Nephron progenitor cell (in vitro differentiated cells): Measurements from ENCODE around the gene FOXP4.

Experiments used
- DNase-seq: peaks from one replicate; pipeline ENCODE4 v3.0.0; 2021
- H3K27ac Mint-ChIP-seq: 2 replicates; pipeline ENCODE4 v1.8.0; 2021; ENCODE audit warnings: mild to moderate bottlenecking, moderate library complexity, mixed read lengths
- H3K27me3 Mint-ChIP-seq: 2 replicates; pipeline ENCODE4 v1.8.0; 2021; ENCODE audit warnings: mild to moderate bottlenecking, low read depth, mixed read lengths; ENCODE audit not compliant: poor library complexity
- H3K36me3 Mint-ChIP-seq: 2 replicates; pipeline ENCODE4 v1.8.0; 2021; ENCODE audit warnings: low read depth, mixed read lengths
- H3K4me1 Mint-ChIP-seq: 2 replicates; pipeline ENCODE4 v1.8.0; 2021; ENCODE audit warnings: mixed read lengths
- H3K4me3 Mint-ChIP-seq: 2 replicates; pipeline ENCODE4 v1.8.0; 2021; ENCODE audit warnings: mild to moderate bottlenecking, moderate library complexity, mixed read lengths
- H3K9me3 Mint-ChIP-seq: 2 replicates; pipeline ENCODE4 v1.8.0; 2021; ENCODE audit warnings: mild to moderate bottlenecking, moderate library complexity, mixed read lengths
- TF ChIP-seq, protein P1 (sequence below): fragments of 200-600 bp; sonication (generic); IDR thresholded peaks from 2 replicates; pipeline ENCODE4 v1.5.0; 2021; ENCODE audit warnings: antibody characterized with exemption

FOXP4 gene

DNA sequence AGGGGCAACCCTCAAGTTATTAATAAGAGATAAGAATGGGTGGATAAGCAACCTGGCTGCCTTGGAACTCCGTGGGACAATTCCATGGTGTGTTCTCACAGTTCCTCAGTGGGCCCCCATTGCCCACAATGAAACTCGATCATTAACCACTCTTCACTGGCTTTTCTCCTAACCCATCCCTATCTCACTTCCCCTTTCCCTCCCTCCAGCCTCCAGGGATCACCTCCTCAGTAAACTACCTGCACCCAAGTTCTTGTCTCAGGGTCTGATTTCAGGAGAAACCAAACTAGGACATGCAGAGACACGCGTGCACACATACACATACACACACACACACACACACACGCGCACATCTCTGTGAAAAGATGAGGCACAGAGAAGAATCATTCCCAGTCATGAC lies 37.7 kb upstream of the FOXP4 start:
- H3K27me3 Mint-ChIP-seq, result peaks cover 44% of the 10 kb centered on the region
- H3K36me3 Mint-ChIP-seq, result no peaks in the 10 kb centered on the region
- no peak overlapping the region for H3K4me3 Mint-ChIP-seq
- peaks cover 87% of the 10 kb centered on the region for H3K4me1 Mint-ChIP-seq
- H3K9me3 Mint-ChIP-seq, result no peaks in the 10 kb centered on the region
- no peak for DNase-seq
- TF ChIP-seq, protein P1, sequence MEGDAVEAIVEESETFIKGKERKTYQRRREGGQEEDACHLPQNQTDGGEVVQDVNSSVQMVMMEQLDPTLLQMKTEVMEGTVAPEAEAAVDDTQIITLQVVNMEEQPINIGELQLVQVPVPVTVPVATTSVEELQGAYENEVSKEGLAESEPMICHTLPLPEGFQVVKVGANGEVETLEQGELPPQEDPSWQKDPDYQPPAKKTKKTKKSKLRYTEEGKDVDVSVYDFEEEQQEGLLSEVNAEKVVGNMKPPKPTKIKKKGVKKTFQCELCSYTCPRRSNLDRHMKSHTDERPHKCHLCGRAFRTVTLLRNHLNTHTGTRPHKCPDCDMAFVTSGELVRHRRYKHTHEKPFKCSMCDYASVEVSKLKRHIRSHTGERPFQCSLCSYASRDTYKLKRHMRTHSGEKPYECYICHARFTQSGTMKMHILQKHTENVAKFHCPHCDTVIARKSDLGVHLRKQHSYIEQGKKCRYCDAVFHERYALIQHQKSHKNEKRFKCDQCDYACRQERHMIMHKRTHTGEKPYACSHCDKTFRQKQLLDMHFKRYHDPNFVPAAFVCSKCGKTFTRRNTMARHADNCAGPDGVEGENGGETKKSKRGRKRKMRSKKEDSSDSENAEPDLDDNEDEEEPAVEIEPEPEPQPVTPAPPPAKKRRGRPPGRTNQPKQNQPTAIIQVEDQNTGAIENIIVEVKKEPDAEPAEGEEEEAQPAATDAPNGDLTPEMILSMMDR, result no peak
- no peak overlapping the region for H3K27ac Mint-ChIP-seq

DNA sequence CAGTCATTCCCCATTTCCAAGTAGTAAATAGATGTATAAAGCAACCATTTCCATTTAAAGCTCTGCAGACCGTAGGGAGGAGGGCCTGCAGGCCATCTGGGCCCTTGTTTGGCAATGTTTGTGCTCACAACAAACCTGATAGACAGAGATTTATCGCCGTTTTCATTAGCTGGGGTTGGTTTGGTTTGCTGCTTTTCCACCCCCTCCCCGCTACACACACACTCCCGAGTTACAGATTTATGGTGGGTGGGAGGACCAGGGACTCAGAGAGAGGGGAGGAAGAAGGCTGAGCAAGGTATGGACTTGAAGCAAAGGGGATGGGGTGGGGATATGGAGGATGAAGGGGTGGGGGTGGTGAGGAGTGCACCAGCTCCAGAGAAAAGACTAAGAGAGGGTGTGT lies 36.6 kb upstream of the FOXP4 start:
- peaks cover 87% of the 10 kb centered on the region for H3K4me1 Mint-ChIP-seq
- H3K9me3 Mint-ChIP-seq, result no peaks in the 10 kb centered on the region
- peak; percentile 43 for DNase-seq
- peak overlapping the region; percentile 19 for H3K27ac Mint-ChIP-seq
- H3K36me3 Mint-ChIP-seq, result no peaks in the 10 kb centered on the region
- H3K27me3 Mint-ChIP-seq, result peaks cover 48% of the 10 kb centered on the region
- TF ChIP-seq, protein P1, result no peak
- peak overlapping the region; percentile 3 for H3K4me3 Mint-ChIP-seq

DNA sequence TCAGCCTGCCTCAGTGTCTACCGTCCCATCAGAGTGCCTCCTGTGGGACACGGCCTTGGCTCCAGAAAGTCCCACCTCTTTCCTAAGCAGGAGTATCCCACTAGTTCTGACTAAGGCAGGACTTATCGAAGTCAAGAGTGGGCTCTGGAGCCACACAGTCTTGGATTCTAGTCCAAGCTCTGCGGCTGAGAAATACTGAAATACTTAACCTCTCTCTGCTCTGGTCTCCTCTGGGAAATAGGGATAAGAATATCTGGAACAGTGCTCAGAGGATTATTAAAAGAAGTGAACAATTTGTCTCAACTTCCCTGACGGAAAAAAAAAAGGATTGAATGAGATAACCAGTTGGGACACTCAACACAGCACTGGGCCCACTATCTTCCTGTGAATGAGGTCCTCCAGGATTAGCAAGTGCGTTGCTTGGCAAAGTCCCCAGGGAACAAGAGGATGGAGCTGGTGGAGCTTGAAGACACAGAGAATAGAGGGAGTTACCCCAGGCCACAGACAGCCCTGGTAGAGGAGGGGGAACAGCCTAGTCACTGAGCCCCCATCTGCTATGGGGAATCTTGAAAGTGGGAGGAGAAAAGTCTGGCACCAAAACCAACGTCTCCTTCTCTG lies 34.6 kb upstream of the FOXP4 start:
- peaks cover 70% of the 10 kb centered on the region for H3K4me1 Mint-ChIP-seq
- H3K36me3 Mint-ChIP-seq, result no peaks in the 10 kb centered on the region
- no peak overlapping the region for H3K4me3 Mint-ChIP-seq
- TF ChIP-seq, protein P1, result no peak
- peaks cover 41% of the 10 kb centered on the region for H3K27me3 Mint-ChIP-seq
- no peak for DNase-seq
- no peaks in the 10 kb centered on the region for H3K9me3 Mint-ChIP-seq
- H3K27ac Mint-ChIP-seq, result no peak overlapping the region

DNA sequence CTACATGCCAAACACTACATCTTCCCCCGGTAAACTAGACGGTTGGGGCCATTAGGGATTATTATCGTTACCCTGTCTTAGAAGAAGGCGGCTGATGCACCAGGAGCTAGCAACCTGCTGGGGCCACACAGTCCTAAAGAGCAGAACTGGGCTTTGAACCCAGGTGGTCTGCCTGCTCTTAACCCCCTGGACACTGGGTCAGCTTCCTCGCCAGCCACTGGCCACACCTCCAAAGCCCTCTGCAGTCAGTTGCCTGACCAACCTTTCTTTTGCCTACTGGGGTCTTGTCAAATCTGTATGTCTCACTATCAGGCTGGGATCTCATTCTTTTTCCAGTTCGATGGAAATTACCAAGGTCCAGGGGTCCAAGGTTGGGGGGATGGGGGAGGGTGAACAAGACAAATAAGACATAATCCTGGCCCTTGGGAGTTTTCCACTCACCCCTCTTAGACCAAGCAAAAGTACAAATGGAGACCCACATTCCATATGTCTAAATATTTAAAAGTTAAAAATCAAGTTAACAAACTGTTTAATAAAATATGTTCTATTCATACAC lies 34.0 kb upstream of the FOXP4 start:
- peaks cover 67% of the 10 kb centered on the region for H3K4me1 Mint-ChIP-seq
- no peak overlapping the region for H3K27ac Mint-ChIP-seq
- no peak for DNase-seq
- peaks cover 44% of the 10 kb centered on the region for H3K27me3 Mint-ChIP-seq
- no peak overlapping the region for H3K4me3 Mint-ChIP-seq
- H3K36me3 Mint-ChIP-seq, result no peaks in the 10 kb centered on the region
- no peaks in the 10 kb centered on the region for H3K9me3 Mint-ChIP-seq
- TF ChIP-seq, protein P1, result no peak

DNA sequence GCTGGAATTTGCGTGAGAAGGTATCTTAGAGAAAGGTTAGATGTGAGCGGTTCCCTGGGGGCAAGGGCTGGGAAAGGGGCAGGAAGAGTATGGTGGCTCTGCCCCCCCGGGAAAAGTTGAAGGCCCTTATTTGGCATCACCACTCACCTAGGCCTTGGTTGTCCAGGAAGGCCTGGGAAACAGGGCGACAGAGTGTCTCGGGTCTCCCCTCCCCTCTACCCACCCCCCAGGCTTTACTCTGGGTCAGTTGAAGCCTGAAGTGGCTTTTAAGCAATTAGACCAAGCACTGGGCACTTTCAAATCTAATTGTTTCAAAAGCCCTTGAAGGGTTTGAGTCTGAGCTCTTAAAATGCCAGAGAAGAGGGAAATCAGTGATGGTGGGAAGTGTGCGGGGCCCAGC lies 30.2 kb upstream of the FOXP4 start:
- Mint-ChIP-seq H3K36me3 (no peaks in the 10 kb centered on the region), H3K4me1 (peaks cover 65% of the 10 kb centered on the region), H3K27ac (no peak overlapping the region), H3K9me3 (no peaks in the 10 kb centered on the region), H3K4me3 (no peak overlapping the region), H3K27me3 (peaks cover 62% of the 10 kb centered on the region)
- TF ChIP-seq, protein P1, result no peak
- no peak for DNase-seq

DNA sequence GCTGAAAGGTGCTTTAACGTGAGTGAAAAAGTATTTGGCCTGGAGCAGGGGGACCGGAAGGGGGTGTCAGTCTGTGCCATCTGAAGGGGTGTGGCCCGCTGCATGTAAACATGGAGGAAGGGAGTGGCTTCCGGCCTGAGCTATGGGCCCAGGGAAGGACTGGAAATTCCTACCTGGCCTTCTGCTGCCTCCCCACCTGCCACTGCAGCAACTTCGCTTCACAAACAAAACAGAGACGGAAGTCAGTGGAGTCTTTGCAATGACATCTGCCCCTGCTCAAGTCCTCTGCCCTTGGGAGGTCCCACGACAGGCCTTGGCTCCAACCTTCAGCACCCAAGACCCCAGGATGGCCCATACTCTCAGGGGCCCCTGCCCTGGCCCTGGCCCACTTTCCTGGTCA lies 28.1 kb upstream of the FOXP4 start:
- H3K27ac Mint-ChIP-seq, result no peak overlapping the region
- TF ChIP-seq, protein P1, result no peak
- no peaks in the 10 kb centered on the region for H3K9me3 Mint-ChIP-seq
- H3K36me3 Mint-ChIP-seq, result no peaks in the 10 kb centered on the region
- H3K4me3 Mint-ChIP-seq, result no peak overlapping the region
- peaks cover 53% of the 10 kb centered on the region for H3K4me1 Mint-ChIP-seq
- H3K27me3 Mint-ChIP-seq, result peaks cover 77% of the 10 kb centered on the region
- no peak for DNase-seq
